NOMO-1 treated with dmso at 0.1 percent for 144 hours (cell line): ENCODE measurements around the gene RSPO3.

Source experiments
- DNase-seq: peaks from one replicate; lab custom pipeline; 2025; ENCODE audit not compliant: unreplicated experiment; lab: John Stamatoyannopoulos, UW

Gene RSPO3

GRCh38 chr6:127110712-127111111 is 7.8 kb upstream of the RSPO3 start:
- no peak for DNase-seq

- DNase-seq: no peak
Measured at GRCh38 chr6:127111526-127111925, 6.9 kb upstream of the RSPO3 start.

DNA sequence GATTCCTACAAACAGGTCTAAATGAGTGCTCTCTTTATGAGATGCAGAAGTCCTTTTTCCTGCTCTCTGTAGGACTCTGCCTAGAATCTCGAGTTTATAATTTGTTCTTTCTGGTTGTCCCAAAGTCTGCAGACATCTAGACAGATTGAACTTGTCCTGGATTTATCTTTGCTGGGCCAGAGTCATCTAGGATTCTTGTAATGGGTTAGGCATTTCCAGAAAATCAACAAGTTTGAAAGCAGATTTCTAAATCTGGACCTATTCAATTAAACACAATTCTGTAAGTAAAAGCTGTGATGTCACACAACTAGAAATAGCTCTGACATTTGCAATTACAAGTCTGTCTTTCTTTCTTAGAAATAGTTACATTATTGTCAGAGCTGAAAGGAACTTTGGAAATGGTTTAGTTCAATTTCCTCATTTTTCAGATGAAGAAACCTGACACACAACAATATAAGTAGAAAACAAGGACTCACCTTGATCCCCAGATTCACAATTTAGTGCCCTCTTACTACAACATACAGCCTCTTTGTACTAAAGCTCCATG is 4.2 kb upstream of the RSPO3 start:
- no peak for DNase-seq

DNA sequence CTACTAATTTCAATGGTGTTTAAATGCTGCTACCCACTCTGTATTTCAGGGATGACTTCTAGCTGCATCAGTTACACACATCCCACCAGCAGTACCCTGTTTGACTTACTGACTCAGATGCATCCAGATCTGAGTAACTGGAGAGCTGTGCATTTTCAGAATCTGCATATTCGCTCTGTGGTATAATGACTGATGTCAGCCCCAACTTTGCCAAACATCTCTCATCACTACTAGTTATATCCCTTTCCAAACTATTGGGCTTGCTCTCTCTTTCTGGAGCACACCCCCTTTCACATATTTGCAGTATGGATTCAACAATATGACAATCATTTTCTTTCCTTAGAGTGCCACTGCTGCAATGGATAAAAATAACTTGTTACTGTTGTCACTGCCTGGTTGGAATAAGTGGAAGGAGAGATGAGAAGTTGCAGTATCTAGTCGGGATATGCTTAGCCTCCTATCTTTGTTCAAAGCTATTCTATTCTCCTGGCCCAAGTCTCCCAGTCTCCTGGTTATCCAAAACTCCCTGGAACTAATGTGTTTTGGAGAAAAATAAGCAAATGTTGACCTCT is 3.3 kb upstream of the RSPO3 start:
- DNase-seq: no peak

GRCh38 chr6:127115746-127116145 is 2.7 kb upstream of the RSPO3 start:
- DNase-seq: no peak

GRCh38 chr6:127117979-127118297 is 533 bp upstream of the RSPO3 start:
- DNase-seq: no peak

DNA sequence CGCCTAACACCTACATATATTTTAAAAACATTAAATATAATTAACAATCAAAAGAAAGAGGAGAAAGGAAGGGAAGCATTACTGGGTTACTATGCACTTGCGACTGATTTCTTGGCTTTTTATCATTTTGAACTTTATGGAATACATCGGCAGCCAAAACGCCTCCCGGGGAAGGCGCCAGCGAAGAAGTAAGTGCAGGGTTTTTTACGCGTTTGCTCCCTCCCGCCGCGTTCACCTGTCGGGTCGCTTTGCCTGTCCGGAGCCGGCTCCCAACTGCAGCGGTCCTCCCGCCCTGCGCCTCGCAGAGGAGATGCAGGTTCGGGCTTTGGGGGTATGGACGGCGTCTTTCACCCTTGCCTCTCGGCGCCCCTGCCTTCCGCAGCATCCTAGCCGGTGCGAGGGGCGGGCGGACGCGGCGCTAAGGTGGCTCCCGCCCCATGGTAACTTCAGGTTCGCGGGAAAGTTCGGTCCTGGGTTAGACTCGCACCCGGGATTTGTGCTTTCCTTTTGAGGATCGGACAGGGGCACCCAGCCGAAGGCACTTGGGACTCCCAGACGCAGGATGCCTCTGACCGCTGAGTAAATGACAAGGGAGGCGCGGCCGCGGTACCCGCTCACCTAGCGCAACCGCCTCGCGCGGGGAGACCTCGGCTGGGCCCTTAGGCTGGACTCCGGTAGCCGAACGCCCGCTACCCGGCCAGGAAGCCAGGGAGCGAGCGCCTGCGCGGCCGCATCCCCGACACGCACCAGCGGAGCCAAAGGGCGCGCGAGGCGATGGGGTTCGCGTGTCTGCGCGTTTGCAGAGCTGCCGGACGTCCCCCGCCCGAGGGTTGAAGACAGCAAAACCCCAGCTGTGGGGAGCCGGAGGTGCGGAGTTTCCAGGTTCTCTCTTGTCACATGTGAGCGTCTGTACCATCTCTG is 891 bp downstream of the RSPO3 start:
- DNase-seq: no peak

DNA sequence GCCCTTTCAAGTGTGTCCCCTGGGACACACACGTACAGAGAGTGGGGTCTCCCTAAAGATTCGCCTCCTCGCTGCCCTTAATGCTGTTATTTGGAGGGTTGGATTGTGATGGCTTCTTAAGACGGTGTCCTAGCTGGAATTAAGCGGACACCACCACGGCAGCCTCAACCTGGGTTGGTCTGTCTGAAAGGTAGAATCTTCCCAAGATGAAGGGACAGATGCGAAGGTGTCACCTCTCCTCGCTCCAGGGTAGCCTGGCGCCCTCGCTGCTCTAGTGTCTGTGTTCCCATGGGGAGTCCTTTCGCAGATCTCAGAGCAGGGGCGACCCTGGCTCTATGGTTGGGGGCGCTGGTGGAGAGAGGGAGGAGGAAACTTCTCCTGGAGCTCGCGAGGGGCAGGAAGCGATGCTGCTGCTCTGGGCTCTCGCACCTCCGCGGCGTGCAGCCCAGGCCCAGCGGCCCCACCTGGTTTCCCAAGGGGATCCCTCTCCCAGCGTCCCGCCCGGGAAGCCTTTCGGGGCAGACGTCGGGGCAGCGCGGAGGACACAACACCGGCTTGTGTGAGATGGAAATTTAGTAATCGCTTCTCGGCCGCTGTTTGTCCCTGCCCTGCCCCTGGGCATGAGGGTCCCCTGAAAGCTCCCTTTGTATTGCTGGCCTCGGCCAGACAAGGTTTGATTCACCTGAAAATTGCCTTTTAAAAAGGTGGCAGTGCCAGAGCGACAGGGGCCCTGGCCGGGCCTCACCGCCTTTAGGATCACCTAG is 1.7 kb downstream of the RSPO3 start:
- no peak for DNase-seq

DNA sequence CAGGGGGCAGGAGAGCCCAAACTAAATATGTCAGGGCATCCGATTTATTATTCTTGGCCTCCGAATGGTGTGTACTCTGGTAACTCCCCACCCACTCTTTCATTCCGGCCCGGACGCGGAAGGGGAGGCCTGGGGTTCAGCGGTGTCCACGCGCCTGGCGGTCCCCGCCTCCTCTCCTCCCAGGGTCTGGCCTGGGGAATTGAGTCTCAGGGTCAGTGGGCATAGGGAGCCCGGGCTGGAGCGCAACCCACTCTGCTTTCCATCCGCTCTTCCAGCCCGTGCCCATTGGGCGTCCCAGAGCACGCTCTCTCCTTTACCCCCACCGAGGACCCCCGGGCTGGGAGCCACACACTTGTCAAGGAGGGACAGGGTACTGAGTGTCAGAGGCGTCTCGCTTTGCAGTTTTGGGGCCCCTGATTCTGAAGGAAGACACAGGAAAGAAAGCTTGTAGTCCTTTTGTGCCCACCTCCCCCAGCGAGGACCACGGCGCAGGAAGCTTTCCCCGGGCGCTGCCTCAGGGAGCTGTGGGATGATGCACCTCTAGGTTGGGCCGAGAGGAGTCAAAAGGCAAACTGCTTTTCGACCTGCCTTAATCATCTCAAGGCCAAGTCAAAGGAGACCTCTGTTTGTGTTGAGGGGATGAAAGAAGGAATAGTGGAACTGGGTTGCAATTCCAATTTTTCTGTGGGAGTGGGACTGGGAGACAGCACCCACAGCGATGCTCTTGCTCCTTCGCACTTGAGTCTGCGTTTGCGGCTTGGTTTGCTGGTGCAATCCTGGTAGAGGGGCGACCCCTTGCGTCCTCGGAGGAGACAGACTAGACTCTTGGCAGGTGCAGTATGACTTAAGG is 2.5 kb downstream of the RSPO3 start:
- DNase-seq: peak; percentile 71

- no peak for DNase-seq
Measured at GRCh38 chr6:127121637-127121960, 3.1 kb downstream of the RSPO3 start.

DNA sequence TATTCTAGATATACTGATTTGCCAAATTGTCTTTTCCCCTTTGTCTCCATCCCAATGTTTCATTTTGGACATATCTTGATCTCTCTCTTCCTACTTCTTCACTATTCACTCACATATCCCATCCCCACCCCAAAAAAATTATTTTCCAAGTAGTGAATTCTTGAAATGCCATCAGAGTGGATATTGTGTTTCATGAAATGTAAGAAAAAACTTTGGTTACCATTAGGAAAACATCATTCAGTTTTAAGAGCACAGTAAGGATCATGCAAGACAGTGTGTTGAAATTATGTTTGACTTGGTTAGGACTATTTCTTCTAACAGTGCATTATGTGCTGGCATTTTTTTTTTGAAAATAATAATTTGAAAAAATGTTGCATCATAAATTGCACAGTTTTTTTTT is 5.7 kb downstream of the RSPO3 start:
- no peak for DNase-seq

- no peak for DNase-seq
Measured at GRCh38 chr6:127124680-127125079, 6.2 kb downstream of the RSPO3 start.

GRCh38 chr6:127128066-127128465 is 9.6 kb downstream of the RSPO3 start:
- DNase-seq: no peak

DNA sequence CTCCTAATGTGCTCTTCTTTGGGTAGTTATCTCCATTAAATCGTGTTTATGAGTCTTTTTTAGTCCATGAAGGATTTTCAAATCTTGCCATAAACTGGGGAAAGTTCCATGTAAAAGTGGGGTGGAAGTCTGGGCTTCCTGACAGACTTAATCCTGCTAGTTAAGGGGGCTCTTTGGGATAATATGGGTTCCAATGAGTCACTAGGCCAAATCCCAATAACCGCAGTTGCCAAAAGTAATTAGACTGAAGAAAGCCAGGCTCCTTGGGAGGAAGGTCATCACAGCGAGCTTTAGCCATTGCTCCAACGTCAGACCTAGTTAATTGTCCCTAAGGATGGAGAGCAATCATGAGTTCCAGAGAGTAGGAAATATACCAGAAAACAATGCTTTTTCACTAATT is 10.8 kb downstream of the RSPO3 start:
- DNase-seq: no peak

DNA sequence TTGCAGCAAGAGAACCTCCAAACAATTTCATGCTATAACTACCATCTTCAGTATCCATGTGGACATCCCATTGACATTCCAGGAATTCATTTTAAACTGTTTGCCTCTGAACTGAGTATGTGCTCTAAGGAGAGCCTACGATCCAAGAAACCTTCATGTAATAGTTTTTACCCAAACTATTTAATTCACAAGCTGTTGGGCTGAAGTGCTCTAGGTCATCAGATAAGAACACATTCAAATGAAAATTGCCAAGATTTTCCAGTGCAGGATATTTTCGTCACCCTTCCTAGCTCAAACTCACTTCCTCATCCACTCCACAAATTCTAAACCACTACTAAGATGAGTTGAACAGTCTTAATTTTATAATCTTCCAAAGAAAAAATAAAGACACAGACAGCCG is 12.8 kb downstream of the RSPO3 start:
- DNase-seq: no peak

DNA sequence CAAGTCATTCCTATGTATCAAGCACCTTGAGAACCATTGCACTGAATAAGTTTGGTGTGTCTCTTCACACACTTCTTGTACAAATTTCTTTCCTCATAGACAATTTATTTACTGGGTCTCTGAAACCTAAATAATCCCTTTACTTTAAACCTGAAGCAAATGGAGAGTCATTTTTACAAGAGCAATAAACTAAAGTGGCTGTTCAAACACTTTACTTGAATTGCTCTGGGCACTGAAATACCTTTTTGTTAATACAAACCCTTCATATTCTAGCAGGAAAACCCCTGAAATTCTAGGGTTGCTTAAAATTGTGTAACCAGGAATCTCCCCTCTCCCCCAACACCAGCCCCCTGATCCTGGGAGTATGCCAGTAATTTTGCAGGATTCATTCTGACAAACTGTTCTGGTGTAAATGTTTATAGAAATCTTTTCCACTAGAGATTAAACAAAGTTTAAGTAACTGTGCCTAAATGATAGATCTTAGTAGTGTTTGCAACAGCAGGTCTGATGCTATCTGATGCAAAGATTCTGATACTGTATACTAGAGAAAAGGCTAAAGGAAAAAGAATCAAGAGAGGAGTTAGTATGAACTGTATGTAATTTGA is 13.4 kb downstream of the RSPO3 start:
- DNase-seq: no peak

GRCh38 chr6:127134136-127134535 is 15.7 kb downstream of the RSPO3 start:
- DNase-seq: no peak

- DNase-seq: no peak
Measured at GRCh38 chr6:127136786-127137185, 18.3 kb downstream of the RSPO3 start.

DNA sequence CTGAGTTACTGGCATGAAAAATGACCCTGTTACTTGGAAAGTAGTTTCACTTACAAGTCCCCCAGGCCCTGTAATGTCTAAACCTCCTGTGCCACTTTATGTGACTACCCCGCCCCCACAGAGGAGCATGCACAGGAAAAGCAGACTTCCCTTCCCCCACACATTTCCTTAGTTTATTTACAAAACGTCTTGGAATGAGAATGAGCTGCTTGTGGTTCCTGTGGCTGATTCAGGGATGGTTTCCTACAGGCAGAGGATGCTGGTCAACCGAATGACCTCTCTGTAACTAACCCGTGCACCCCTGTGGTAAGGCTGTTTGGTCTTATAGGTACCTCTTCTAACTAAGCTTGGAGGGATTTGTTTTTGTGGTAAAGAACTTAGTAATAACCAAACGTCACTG is 28.5 kb downstream of the RSPO3 start:
- DNase-seq: no peak

DNA sequence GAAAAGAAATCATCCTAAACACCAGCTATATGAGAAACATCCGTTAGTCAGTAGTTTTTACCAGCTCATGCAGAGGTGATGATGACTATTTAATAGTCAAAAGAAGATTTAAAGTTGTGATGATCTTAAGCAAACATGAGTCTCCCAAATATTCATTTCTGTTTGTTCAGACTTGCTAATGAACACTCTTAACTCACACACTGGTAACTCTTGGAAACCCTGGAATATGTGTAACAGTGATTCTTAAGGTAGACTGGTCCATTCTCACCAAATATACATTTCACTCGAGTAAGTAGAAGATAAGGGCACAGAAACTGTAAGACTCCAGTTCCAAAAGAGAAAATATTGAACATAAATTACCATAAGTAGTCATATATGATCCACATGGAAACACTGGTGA is 29.1 kb downstream of the RSPO3 start:
- DNase-seq: no peak

DNA sequence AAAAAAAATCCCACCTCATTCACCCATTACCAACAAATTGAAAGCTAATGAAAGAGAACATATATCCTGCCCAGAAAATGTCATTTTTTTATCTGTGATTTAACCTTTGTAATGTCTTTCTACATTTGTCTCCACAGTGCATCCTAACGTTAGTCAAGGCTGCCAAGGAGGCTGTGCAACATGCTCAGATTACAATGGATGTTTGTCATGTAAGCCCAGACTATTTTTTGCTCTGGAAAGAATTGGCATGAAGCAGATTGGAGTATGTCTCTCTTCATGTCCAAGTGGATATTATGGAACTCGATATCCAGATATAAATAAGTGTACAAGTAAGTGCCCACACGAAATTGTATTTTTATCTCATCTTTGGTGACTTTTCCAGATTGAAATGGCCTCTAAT is 30.0 kb downstream of the RSPO3 start:
- no peak for DNase-seq
